GM18861 (cell line): ENCODE measurements around the gene SCRN2.

Experiments used
- ATAC-seq: cut with Tn5 transposase; IDR thresholded peaks from one replicate; pipeline ENCODE4 v1.9.1; 2021; ENCODE audit not compliant: unreplicated experiment

Gene SCRN2

DNA sequence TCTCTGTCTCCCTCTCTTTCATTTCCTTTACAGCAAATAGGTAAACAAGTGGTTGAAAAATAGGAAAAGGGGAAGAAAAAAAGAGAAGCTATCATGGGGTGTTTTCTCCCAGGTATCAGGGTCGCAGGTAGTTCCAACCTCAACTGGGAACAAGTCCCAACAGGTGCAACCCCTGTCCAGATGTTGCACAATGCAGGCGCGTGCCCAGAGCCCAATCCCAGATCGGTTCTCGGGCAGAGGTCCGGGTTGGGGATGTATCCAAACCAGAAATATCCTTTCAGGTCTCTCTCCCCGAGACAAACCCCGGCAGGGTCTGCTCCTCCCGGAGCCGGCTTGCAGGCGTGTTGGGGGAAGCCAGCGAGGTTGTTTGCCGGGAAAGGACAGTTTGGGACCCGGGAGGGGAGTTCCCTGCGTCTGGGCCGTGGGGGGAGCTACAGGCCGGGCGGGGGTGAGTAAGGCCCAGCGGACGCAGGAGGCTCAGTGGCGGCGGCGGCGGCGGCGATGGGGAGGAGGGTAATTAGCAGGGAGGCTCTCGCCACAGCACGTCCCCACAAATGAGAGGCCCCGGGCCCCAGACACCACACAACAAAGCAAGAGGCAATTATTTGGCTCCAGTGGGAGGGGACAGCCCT, 31.1 kb upstream of the SCRN2 start:
- ATAC-seq = no peak

DNA sequence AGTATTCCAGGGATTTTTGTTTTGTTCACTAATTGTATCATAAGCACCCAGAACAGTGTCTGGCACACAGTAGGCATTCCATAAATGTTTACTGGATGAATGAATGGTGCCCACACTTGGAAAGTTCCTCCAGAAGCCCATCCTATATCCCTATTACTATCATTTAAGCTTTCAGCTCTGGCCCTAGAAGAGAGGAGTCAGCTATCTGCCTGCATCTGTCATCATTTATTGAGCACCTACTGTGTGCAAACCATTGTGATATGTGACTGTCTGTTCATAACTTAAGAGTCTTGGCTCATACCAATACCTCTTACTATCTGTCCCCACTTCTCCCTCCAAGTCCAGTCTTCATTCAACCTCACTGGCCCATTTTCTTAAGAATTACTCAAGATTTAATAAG, 30.0 kb upstream of the SCRN2 start:
- no peak for ATAC-seq

DNA sequence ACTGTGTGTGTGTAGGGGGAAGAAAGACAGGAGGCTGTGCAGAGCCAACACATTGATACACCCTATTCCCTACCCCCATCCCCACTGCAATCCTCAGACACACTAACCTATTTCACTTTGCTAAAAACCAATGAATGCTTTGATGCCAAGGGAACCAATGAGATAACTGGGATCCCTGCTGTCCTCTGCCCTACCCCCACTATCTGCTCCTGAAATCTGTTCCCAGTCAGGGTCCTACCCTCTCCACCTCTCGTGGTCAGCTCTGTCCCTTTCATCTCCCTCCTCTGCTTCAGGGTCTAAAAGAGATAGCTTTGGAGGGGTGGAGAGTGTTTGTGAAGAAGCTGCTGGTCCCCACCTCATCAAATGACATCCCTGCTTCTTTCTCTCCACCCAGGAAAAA, 29.0 kb upstream of the SCRN2 start:
- ATAC-seq = no peak

DNA sequence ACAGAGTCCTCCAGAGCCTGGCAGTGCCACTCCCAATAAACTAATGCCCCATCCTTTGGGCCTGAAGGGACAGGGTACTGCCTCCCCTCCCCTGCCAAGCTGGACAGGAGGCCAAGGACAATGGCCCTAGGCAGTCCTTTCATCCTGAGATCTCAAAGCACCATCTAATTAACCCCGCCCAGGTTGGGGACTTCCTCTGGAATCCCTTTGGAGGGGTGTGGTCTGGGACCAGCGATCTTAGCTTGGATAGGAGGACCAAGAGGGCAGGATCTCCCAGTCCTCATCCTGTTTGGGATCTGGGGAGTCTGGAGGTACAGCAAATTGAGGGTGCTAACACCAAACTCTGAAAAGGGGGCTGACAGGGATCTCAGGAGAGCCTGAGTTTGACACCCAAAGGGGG, 28.0 kb upstream of the SCRN2 start:
- no peak for ATAC-seq

DNA sequence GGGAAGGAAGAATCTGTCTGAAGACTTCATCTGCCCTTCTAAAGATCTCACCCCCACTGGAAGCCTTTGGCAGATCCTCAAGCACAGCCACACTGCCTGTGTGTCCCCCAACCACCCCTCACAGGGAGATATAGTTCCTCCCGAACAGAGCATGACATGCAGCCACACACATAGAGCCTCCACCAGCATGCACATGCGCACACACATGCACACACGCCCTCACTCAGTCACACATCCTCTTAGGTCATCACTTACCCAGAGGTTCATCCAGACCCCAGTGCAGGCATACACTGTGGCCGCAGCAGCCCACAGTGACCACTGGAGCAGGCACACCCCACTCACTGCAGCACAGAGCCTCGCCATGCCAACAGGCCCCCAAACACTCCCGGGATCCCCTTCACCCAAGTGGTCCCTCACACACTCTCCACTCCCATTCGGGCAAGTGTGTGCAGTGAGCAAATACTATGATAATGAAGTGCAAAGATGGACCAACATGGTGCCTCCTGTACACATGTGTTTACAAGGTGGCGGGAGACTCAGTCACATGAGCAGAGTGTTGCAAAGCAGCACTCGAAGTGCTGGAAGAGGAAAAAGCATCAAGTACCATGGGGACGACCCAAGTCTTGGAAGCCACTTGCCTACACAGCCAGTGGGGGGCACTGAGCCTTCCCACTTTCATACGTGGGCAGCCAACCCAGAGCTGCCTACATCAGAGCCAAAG, 26.9 kb upstream of the SCRN2 start:
- no peak for ATAC-seq

DNA sequence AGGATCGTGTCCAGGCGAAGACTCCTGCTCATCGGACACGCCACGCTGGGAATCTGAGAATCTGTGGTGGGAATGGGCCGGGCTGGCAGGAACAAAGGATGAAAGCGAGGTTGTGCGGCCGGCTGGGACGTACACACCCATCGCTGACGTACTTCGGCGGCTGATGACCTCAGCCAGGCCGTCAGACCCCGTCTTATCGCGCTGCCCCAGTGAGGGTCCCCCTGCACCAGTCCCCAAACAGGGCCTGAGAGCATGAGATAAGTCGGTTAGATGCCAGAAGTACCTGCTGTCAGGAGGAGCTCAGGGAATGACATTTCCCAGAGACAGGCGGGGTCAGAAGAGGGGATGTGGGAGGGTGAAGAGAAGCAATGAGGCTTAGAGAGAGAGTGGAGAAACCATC, 25.9 kb upstream of the SCRN2 start:
- no peak for ATAC-seq

DNA sequence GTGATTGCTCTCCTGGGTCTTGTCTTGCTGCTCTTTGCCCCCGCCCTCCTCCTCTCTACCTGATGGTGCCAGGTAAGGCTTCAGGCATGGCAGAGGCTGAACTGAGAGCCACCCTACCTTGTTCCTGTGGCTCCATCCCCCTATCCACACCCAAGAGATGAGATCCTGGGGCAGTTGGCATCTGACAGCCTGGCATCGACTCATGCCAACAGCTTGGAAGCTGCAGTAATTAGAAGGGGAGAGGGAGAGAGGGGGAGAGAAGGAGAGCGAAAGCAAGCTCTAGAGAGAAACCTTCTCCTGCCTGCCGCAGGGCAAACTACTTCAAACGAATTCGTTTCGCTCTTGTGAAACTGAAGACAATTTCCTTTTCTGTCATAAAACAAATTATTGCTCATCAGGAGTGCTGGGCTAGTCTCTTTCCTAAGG, 23.7 kb upstream of the SCRN2 start:
- ATAC-seq = no peak

DNA sequence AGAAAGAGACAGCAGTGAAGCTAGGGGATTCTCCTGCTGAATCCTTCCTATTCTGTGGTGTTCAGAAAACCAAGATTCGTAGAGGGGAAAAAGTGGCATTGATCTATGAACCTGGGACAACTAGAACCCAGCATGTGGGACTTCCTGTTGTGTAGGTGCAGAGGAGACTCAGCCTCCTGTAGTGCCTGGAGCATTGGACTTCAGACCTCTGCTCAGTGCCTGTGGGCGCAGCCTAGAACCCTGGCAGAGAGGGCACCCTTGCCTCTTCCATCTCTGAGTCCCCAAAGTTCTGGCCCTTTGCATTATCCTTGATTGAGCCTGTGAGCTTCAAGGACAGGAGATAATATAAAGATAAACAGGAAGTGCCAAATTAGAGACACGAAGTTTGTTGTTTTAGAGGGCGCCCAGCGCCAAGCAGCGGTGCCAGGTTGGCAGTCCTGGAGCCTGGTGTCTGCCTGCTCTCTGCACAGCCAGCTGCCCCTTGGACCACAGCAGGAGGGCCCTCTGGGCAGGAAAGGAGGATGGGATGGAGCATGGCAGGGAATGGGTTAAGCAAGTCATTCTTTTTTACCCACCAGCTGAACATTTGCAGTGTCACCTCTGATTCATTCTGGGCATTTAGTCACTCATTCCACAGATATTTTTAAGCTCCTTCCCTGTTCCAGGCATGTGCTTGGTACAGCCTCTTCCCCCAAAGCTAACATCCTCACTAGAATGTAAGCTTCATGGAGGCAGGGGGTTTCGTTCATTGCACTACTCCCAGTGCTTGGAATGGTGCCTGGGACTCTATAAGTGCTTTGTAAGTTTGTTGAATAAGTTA, 21.8 kb upstream of the SCRN2 start:
- no peak for ATAC-seq

DNA sequence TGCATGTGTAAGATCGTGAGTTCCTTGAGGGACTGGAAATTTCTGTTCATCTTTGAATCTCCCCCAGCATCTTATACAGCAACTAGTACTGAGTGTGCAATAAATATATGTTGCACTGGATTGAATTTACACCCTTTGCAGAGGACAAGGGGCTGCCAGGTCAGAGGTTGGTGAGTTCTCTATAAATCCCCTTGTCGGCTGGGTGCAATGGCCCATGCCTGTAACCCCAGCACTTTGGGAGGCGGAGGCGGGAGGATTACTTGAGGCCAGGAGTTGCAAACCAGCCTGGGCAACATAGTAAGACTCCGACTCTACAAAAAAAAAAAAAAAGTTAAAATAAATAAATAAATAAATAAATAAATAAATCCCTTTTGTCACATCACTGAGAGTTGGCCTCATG, 19.3 kb upstream of the SCRN2 start:
- ATAC-seq = no peak

DNA sequence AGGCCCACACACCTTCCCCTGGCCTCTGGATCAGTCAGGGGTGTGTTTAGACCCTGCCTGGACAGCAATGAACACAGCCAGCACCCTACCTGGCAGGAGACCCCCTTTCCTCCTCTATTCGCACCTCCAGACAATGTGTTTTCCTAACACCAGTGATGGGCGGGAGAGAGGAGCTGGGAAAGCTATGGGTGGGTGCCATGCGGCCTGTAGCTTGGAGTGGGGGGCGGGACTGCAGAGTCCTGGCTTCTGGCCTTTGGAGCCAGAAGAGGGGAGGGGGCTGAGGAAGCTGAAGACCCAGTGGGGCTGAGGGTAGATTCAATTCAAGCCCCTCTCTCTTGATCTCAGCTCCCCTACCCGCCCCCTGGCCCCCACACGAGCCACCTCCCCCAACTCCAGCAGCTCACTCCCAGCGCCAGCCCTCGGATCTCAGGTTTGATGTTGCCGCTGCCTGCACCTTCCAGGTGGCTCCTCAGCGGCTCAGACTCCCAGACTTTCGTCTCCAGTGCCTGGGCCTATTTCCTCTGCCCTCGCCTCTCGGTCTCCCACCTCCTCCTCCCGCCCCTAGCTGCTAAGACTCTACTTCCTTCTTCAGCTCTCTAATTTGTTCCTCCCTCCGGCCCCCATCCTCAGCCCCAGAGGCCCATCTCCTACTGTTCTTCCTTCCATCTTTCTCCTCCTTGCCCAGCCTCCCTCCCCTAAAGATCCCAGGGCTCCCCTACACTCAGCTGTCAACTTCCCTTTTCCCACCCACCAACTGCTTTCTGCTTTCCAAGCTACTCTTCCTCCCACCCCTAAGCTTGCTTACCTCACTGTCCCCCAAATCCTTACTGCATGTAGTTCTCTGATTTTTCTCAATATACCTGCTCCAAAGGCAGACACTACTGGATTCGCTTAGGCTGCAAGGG, 16.7 kb upstream of the SCRN2 start:
- ATAC-seq = no peak

DNA sequence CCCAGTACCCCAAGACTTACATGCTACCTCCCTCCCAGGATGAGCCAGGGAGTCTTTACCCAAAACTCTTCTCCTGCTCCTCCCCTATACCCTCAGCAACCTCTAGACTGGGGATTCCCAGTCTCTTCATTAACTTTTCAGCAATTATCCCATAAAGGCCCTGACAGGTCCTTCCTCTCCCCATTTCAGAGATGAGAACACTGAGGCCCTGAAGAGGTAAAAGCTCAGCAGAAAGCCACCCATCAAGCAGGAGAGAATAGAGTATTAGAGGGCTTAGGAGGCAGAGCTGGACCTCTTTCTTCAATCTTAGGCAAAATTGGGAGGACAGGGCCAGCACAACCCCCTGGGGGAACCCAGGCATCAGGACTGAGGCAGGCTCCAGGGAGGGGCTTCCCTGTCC, 15.8 kb upstream of the SCRN2 start:
- ATAC-seq = no peak

DNA sequence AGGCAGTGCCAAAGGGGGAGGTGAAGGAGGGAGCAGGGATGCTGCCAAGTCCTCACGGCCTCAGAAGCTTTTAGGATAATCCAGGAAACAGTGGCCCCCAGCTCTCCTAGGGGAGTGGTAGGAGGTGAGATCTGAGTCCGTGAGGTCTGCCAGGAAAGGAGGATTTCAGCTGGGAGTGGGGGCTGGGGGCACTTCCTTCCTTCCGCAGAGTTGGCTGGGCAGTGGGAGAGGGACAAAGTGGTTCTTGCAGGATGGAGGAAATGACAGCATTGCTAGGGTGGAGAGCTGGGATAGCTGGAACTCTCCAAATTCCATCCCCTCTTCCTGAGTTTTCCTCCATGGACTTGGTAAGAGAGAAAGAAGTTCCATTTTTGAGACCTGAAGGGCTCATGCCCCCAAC, 14.7 kb upstream of the SCRN2 start:
- no peak for ATAC-seq

DNA sequence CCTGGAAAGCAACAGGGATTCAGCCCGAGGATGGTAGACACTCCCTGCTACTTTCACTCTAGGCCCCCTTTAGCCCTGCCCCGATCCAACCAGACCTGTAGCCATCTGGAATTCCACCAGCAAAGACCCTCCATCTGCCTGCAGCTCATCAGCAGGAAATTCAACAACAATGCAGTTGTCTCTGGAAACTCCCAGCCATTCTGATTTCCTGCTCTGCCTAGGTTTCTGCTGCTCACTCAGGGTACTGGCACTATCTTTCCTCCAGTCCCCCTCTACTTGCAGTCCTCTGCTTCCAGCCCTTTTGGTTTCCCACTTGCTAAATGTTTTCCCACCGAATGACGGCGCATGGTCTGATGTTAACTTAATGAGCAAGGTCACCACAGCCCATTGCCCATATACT, 12.5 kb upstream of the SCRN2 start:
- no peak for ATAC-seq

DNA sequence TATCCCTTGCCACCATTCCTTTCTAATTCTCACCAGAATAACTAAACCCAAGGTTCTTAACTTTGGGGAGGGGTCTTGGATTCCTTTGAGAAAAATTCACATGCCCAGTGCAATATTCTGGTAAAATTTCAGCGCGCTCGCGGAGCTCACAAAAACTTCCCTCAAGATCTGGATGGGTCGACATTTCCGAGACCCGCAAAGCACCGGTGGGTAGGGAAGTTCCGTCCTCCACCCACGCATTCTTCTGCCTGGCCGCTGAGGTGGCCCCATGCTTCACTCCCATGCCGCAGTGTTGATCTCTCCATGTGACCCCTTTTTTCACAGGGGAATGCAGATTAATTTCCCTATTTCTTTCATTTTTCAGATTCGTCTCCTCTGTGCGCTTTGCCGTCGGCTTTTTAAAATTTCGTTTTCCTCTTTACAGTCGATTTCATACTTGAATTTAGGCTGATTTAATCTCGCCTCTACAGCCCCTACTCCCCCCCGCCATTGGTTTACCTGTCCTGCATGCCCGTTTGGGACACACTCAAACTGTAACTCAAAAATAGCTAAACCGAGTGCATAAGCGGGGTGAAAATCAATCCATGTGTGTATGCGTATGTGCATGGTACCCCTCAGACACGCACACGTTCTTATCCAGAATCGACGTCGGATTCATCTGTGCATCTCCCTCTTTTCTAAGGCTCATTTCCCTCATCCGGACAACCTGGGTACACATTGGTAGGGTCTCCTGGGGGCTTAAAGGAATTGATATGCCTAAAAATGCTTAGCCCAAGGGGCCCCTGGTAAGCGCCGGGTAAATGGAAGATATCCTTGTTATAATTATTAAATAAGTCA, 11.3 kb upstream of the SCRN2 start:
- ATAC-seq = no peak

DNA sequence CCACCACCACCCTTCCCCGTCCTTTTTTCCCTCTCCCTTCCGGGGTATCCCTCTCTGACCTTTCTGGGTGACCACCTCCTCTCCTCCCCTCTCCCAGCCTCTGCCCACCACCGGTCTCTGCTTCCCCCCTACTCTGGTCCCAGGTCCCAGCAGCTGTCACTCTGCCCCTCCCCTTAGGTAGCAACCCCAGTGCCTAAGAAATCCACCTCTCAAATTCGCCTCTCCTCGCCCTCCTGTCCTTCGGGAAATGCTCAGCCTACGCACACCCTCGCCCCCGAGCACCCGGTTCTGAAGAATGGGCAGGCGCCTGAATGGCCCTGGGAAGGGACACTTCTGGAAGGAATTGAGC, 10.7 kb upstream of the SCRN2 start:
- ATAC-seq = no peak

DNA sequence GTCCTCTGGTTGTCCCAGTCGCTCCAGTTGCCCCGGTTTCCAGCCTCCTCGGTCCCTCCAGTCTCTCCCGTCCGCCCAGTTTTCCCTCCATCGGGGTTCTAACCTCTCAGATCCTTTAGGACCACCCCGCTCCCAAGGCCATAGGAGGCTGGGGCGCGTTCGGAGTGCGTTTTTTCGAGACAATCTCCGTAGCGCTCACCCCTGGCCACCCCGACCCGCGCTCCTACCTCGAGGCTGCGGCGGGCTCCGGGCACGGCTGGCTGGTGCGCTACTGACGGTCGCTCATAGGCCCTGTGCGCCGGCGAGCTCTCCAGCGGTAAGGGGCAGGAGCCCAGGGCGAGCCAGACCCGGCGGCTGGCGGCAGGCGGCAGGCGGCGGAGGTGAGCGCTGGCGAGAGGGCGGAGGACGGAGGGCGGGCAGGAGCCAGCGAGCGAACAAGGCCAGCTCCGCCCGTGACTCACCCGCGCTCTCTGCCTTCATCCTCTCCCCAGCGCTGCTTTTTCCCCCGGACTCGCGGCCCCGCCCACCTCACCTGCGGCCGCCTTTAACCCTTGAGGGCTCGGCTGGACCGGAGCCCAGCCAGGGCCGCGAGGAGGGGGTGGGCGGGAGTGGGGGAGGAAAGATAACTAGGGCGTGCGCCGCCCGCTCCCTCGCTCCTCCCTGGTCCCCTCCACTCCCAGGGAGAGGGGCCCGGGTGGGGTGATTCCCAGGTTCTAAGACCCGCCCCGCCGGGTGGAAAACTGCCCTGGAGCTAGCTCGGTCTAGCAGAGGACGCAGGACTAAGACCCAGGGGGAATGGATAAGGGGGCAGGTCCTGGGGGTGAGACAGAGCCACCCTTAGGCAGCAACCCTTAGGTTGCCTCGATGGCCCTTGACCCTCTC, 9.9 kb upstream of the SCRN2 start, which contains the start of gene SP6:
Gene SP6 (minus strand): TSS at position 472 of the 882 bp plus-strand sequence. CDS start 2,734 bp downstream, outside the sequence.
- ATAC-seq = no peak

DNA sequence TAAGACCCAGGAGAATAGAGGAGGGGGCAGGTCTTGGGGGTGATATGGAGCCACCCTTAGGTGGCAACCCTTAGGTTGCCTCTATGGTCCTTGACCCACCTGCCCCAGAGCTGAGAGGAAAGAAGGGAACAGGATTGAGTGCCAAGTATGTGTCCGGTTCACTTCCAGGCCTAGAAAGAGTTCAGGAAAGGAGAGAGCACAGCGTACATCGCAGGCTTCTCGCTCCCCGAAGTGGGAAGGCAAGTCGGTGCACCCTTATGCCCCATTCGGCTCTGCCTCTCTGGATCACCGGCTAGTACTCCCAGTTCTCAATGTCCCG, 9.3 kb upstream of the SCRN2 start:
- ATAC-seq = no peak

DNA sequence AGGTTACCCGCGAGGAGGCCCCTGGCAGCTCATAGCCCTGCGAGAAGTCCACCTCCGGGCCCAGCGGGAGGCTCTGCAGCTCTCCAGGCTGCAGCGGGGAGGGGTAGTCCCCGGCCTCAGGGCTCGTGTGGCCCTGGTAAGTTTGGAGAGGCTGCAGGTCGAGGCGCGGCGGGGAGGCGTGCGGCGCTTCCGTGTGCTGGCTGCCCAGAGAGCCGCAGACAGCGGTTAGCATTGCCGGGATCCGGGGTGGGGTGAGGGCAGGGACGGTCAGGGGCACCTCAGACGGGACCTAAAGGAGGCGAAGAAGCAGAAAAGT, 7.1 kb upstream of the SCRN2 start:
- no peak for ATAC-seq

DNA sequence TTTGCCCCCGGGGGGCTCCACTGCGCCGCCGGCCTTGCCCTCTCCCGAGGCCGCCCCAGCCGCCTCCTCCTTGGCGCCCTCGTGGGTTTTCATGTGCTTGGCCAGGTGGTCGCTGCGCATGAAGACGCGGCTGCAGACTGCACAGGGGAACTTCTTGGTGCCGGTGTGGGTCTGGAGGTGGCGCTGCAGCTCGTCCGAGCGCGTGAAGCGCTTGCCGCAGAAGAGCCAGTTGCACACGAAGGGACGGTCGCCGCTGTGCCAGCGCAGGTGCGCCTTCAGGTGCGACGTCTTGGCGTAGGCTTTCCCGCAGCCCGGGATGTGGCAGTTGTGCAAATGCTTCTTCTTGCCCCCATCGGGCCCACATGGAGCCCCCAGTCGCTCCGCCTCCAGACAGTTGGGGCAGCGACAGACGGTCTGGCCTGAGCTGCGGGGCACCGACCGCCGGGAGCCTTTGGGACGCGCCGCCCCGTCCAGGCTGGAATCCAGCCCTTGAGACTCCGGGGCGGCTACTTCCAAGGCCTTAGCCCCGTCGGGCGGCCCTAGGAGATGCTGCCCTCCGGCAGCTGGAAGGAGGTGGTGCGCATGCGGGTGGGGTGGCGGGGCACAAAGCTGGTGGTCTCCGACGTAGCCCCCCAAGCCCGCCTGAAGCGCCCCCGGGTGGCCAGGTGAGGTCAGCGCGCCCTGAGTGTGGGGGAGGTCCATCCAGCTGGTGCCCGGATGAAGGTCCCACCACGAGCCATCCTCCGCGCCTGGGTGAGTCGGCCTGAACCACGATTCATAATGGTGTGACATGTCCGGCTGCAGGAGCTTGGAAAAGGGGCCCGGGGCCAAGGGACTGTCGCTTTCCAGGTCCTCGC, 6.5 kb upstream of the SCRN2 start:
- no peak for ATAC-seq
